HCT116 (cell line): ENCODE data around the gene SYTL2.

Source experiments
- CTCF ChIP-seq, 3 experiments: fragments of 200-600 bp in 1 of 3; sonication (generic) in 1 of 3; IDR thresholded peaks in 2 of 3; conservative IDR thresholded peaks in 1 of 3; 2 replicates each; pipeline ENCODE4 v1.5.1; 2012 to 2017; ENCODE audit warnings: low read depth in 2 of 3, low read length in 2 of 3, antibody characterized with exemption in 1 of 3, borderline replicate concordance in 1 of 3, control low read depth in 1 of 3, mild to moderate bottlenecking in 1 of 3, mixed read lengths in 1 of 3, mixed run types in 1 of 3, moderate library complexity in 1 of 3; ENCODE audit not compliant: insufficient read depth in 1 of 3
- EZH2 ChIP-seq: fragments of 200-600 bp; sonication (generic); IDR thresholded peaks from 2 replicates; pipeline ENCODE4 v1.6.1; 2017; ENCODE audit warnings: antibody characterized with exemption, mixed run types
- EZH2phosphoT487 ChIP-seq: fragments of 200-600 bp; IDR thresholded peaks from 2 replicates; pipeline ENCODE4 v1.6.1; 2018; ENCODE audit warnings: antibody characterized with exemption, borderline replicate concordance

- TF ChIP-seq CTCF (IDR thresholded peaks at IDR 0.05 in 2 of 3, conservative IDR thresholded peaks at IDR 0.05 in 1 of 3; ENCODE audit: borderline replicate concordance in 1 of 3, insufficient read depth in 1 of 3, low read depth in 2 of 3, low read length in 2 of 3), result no peak
- TF ChIP-seq EZH2phosphoT487, result no peak
- no peak for TF ChIP-seq EZH2
Measured at GRCh38 chr11:85651118-85651517, 159.8 kb downstream of the SYTL2 start.
